Measurements from ENCODE around the gene SMIM32. TPM values are rescaled to one million over a fixed set of nuclear protein-coding genes. Genes with fewer than 3 reads are reported as not detected.

Gene SMIM32
- total RNA-seq, 1 experiment from 2014 or later = 0.42 TPM

GRCh38 chr5:136145030-136145429 is 47.9 kb downstream of the SMIM32 start:
- no peaks in the 10 kb centered on the region for H3K36me3 Mint-ChIP-seq (ENCODE audit: insufficient read depth, unreplicated experiment)
- no peaks in the 10 kb centered on the region for H3K27me3 Mint-ChIP-seq (ENCODE audit: unreplicated experiment)
- intact Hi-C loops (cut with micrococcal nuclease; ENCODE audit: unreplicated experiment) = no loop called here
- peaks cover 29% of the 10 kb centered on the region for H3K4me1 Mint-ChIP-seq (ENCODE audit: low read depth, unreplicated experiment)
- no TSS peak for BruUV-seq (replicated peaks)
- H3K27ac Mint-ChIP-seq (ENCODE audit: unreplicated experiment) = no peak overlapping the region
- no peak overlapping the region for H3K4me3 Mint-ChIP-seq (ENCODE audit: low read depth, unreplicated experiment)
- TF ChIP-seq CTCF (IDR thresholded peaks at IDR 0.05; ENCODE audit: unreplicated experiment) = no peak
- H3K9me3 Mint-ChIP-seq (ENCODE audit: low read depth, unreplicated experiment) = no peaks in the 10 kb centered on the region
- DNase-seq = no peak
- CTCF ChIA-PET = no interaction called here

- no TSS peak for BruUV-seq (replicated peaks)
- CTCF ChIA-PET = no interaction called here
- no peak overlapping the region for H3K4me3 Mint-ChIP-seq (ENCODE audit: low read depth, unreplicated experiment)
- peaks cover 29% of the 10 kb centered on the region for H3K4me1 Mint-ChIP-seq (ENCODE audit: low read depth, unreplicated experiment)
- H3K27ac Mint-ChIP-seq (ENCODE audit: unreplicated experiment) = no peak overlapping the region
- H3K27me3 Mint-ChIP-seq (ENCODE audit: unreplicated experiment) = no peaks in the 10 kb centered on the region
- H3K9me3 Mint-ChIP-seq (ENCODE audit: low read depth, unreplicated experiment) = no peaks in the 10 kb centered on the region
- intact Hi-C loops (cut with micrococcal nuclease; ENCODE audit: unreplicated experiment) = no loop called here
- H3K36me3 Mint-ChIP-seq (ENCODE audit: insufficient read depth, unreplicated experiment) = no peaks in the 10 kb centered on the region
- TF ChIP-seq CTCF (IDR thresholded peaks at IDR 0.05; ENCODE audit: unreplicated experiment) = no peak
- DNase-seq = no peak
Observed at GRCh38 chr5:136143763-136144162, 49.2 kb downstream of the SMIM32 start.

GRCh38 chr5:136143312-136143711 is 49.6 kb downstream of the SMIM32 start:
- no peak overlapping the region for H3K4me3 Mint-ChIP-seq (ENCODE audit: low read depth, unreplicated experiment)
- BruUV-seq (replicated peaks) = no TSS peak
- H3K36me3 Mint-ChIP-seq (ENCODE audit: insufficient read depth, unreplicated experiment) = no peaks in the 10 kb centered on the region
- no peak for DNase-seq
- H3K27me3 Mint-ChIP-seq (ENCODE audit: unreplicated experiment) = no peaks in the 10 kb centered on the region
- intact Hi-C loops (cut with micrococcal nuclease; ENCODE audit: unreplicated experiment) = no loop called here
- CTCF ChIA-PET = interaction anchor here (0.9 kb wide), 1 partner anchor 255 kb away, joined by 6 read pairs; no protein-coding TSS in a partner anchor
- H3K9me3 Mint-ChIP-seq (ENCODE audit: low read depth, unreplicated experiment) = no peaks in the 10 kb centered on the region
- peaks cover 34% of the 10 kb centered on the region for H3K4me1 Mint-ChIP-seq (ENCODE audit: low read depth, unreplicated experiment)
- no peak for TF ChIP-seq CTCF (IDR thresholded peaks at IDR 0.05; ENCODE audit: unreplicated experiment)
- H3K27ac Mint-ChIP-seq (ENCODE audit: unreplicated experiment) = no peak overlapping the region

GRCh38 chr5:136141561-136141960 is 51.4 kb downstream of the SMIM32 start:
- no peaks in the 10 kb centered on the region for H3K9me3 Mint-ChIP-seq (ENCODE audit: low read depth, unreplicated experiment)
- intact Hi-C loops (cut with micrococcal nuclease; ENCODE audit: unreplicated experiment) = no loop called here
- BruUV-seq (replicated peaks) = no TSS peak
- no peak for TF ChIP-seq CTCF (IDR thresholded peaks at IDR 0.05; ENCODE audit: unreplicated experiment)
- H3K36me3 Mint-ChIP-seq (ENCODE audit: insufficient read depth, unreplicated experiment) = no peaks in the 10 kb centered on the region
- peaks cover 40% of the 10 kb centered on the region for H3K4me1 Mint-ChIP-seq (ENCODE audit: low read depth, unreplicated experiment)
- H3K27ac Mint-ChIP-seq (ENCODE audit: unreplicated experiment) = no peak overlapping the region
- H3K4me3 Mint-ChIP-seq (ENCODE audit: low read depth, unreplicated experiment) = no peak overlapping the region
- DNase-seq = no peak
- CTCF ChIA-PET = no interaction called here
- no peaks in the 10 kb centered on the region for H3K27me3 Mint-ChIP-seq (ENCODE audit: unreplicated experiment)

Other genes starting within 250 kb of the SMIM32 start
- gene LECT2, start 238.2 kb downstream of the SMIM32 start, total RNA-seq (2022) = not detected in 2 replicates
- gene TGFBI, start 164.2 kb downstream of the SMIM32 start, total RNA-seq (2022) = 41.4 and 95.2 TPM in 2 replicates
- 93.1 and 94.2 TPM in 2 replicates for gene SMAD5, start 60.3 kb downstream of the SMIM32 start, total RNA-seq (2022)
- gene TRPC7, start 172.4 kb upstream of the SMIM32 start, total RNA-seq (2022) = not detected in 2 replicates